IMR-90 (cell line): Measurements from ENCODE around the gene ST6GALNAC4. TPM values are rescaled to one million over a fixed set of nuclear protein-coding genes. Genes with fewer than 3 reads are reported as not detected.

Source experiments
- ATAC-seq: fragments of 200-7000 bp; cut with Tn5 transposase; 2 replicates; pipeline ENCODE4 v1.9.1; 2020; ENCODE audit warnings: low read depth, mild to moderate bottlenecking, moderate library complexity
- BruUV-seq: library from RNA; stranded (reverse); fragments of 400-500 nt; replicated peaks from 2 replicates; lab custom pipeline; 2021; lab: Mats Ljungman, UMichigan
- CTCF ChIA-PET: fragments of 300-600 bp; formaldehyde crosslinking; extraction: SDS; loops from one replicate; lab custom pipeline; 2021; ENCODE audit warnings: antibody characterized with exemption; lab: Yijun Ruan, JAX
- POLR2A ChIA-PET: fragments of 300-600 bp; sonication (Branson Sonifier 250); formaldehyde crosslinking; loops from one replicate; lab custom pipeline; 2022; ENCODE audit warnings: antibody characterized with exemption; ENCODE audit not compliant: unreplicated experiment; lab: Charles Lee
- DNase-seq: peaks from one replicate; pipeline ENCODE4 v3.0.0; 2013
- H2AFZ ChIP-seq: replicated peaks from 2 replicates; pipeline ENCODE3; 2013; ENCODE audit warnings: low read length, mild to moderate bottlenecking; ENCODE audit not compliant: poor library complexity
- H2AK5ac ChIP-seq: 2 replicates; pipeline ENCODE4 v1.6.1; 2013; ENCODE audit warnings: low read depth, low read length, inconsistent platforms
- H2AK9ac ChIP-seq: replicated peaks from 2 replicates; pipeline ENCODE3; 2013; ENCODE audit warnings: mild to moderate bottlenecking, low read depth, low read length, moderate library complexity; ENCODE audit not compliant: poor library complexity
- H2BK120ac ChIP-seq: 2 replicates; pipeline ENCODE4 v1.6.1; 2013; ENCODE audit warnings: low read depth, low read length, inconsistent platforms
- H2BK15ac ChIP-seq: 3 replicates; pipeline ENCODE4 v1.6.1; 2013; ENCODE audit warnings: low read depth, low read length, inconsistent platforms
- H2BK20ac ChIP-seq: 2 replicates; pipeline ENCODE4 v1.6.1; 2013; ENCODE audit warnings: low read depth, mild to moderate bottlenecking, inconsistent platforms, low read length, moderate library complexity
- H2BK5ac ChIP-seq: 2 replicates; pipeline ENCODE4 v1.6.1; 2013; ENCODE audit warnings: mild to moderate bottlenecking, low read depth, low read length, inconsistent platforms; ENCODE audit not compliant: poor library complexity, severe bottlenecking
- H3K14ac ChIP-seq: replicated peaks from 2 replicates; pipeline ENCODE4 v1.6.1; 2013; ENCODE audit warnings: low read depth, low read length, inconsistent platforms
- H3K18ac ChIP-seq: 2 replicates; pipeline ENCODE4 v1.6.1; 2013; ENCODE audit warnings: low read depth, low read length, control low read depth
- H3K23ac ChIP-seq: 2 replicates; pipeline ENCODE4 v1.6.1; 2013; ENCODE audit warnings: low read depth, low read length, inconsistent platforms
- H3K27ac ChIP-seq: 2 replicates; pipeline ENCODE4 v1.5.1; 2013; ENCODE audit warnings: mild to moderate bottlenecking, control low read depth, low read length; ENCODE audit not compliant: insufficient read depth
- H3K27me3 ChIP-seq: 2 replicates; pipeline ENCODE4 v1.6.1; 2013; ENCODE audit warnings: low read length; ENCODE audit not compliant: control insufficient read depth, insufficient read depth
- H3K36me3 ChIP-seq: 2 replicates; pipeline ENCODE4 v1.6.1; 2013; ENCODE audit warnings: low read length, mixed read lengths; ENCODE audit not compliant: control insufficient read depth, insufficient read depth
- H3K4ac ChIP-seq: 2 replicates; pipeline ENCODE4 v1.6.1; 2013; ENCODE audit warnings: low read depth, low read length, inconsistent platforms
- H3K4me1 ChIP-seq: 2 replicates; pipeline ENCODE4 v1.6.1; 2013; ENCODE audit warnings: low read length, mixed read lengths; ENCODE audit not compliant: control insufficient read depth, insufficient read depth
- H3K4me2 ChIP-seq: 2 replicates; pipeline ENCODE4 v1.6.1; 2013; ENCODE audit warnings: low read depth, mild to moderate bottlenecking, control low read depth, low read length, moderate library complexity
- H3K4me3 ChIP-seq: 2 replicates; pipeline ENCODE4 v1.5.1; 2013; ENCODE audit warnings: low read depth, mild to moderate bottlenecking, control low read depth, low read length, moderate library complexity; ENCODE audit not compliant: insufficient read depth
- H3K56ac ChIP-seq: 2 replicates; pipeline ENCODE4 v1.6.1; 2013; ENCODE audit warnings: low read length, inconsistent platforms; ENCODE audit not compliant: insufficient read depth; ENCODE audit errors: extremely low read depth
- H3K79me1 ChIP-seq, 2 experiments: 2 replicates each; pipeline ENCODE4 v1.6.1; 2013; ENCODE audit warnings: low read length in 2 of 2, inconsistent platforms in 1 of 2, low read depth in 1 of 2
- H3K9ac ChIP-seq: 2 replicates; pipeline ENCODE4 v1.6.1; 2013; ENCODE audit warnings: low read depth, low read length, control low read depth
- H3K9me1 ChIP-seq: 2 replicates; pipeline ENCODE4 v1.6.1; 2013; ENCODE audit warnings: low read length, inconsistent platforms; ENCODE audit not compliant: insufficient read depth
- H3K9me3 ChIP-seq: 2 replicates; pipeline ENCODE4 v1.6.1; 2013; ENCODE audit warnings: low read length; ENCODE audit not compliant: control insufficient read depth, insufficient read depth
- H4K20me1 ChIP-seq: 2 replicates; pipeline ENCODE4 v1.6.1; 2013; ENCODE audit warnings: low read length, inconsistent platforms; ENCODE audit not compliant: insufficient read depth
- H4K5ac ChIP-seq: 2 replicates; pipeline ENCODE4 v1.6.1; 2013; ENCODE audit warnings: mild to moderate bottlenecking, low read depth, low read length, control low read depth
- H4K8ac ChIP-seq, 2 experiments: 2 replicates each; pipeline ENCODE4 v1.6.1; 2013; ENCODE audit warnings: low read depth in 2 of 2, low read length in 2 of 2, control low read depth in 1 of 2, inconsistent platforms in 1 of 2
- H4K91ac ChIP-seq: 2 replicates; pipeline ENCODE4 v1.6.1; 2013; ENCODE audit warnings: low read depth, low read length, inconsistent platforms; ENCODE audit not compliant: insufficient read depth
- BHLHE40 ChIP-seq: fragments of 150-350 bp; IDR thresholded peaks from 2 replicates; pipeline ENCODE4 v1.6.1; 2016; ENCODE audit warnings: mild to moderate bottlenecking, low read depth, low read length
- CHD1 ChIP-seq: IDR thresholded peaks from 2 replicates; pipeline ENCODE4 v1.6.1; 2012; ENCODE audit warnings: low read depth, low read length, improper control_type of control experiment
- FOS ChIP-seq: fragments of 150-350 bp; IDR thresholded peaks from 2 replicates; pipeline ENCODE4 v1.6.1; 2016; ENCODE audit warnings: low read depth, low read length
- MAFK ChIP-seq: IDR thresholded peaks from 2 replicates; pipeline ENCODE4 v1.6.1; 2012; ENCODE audit warnings: low read depth, low read length, improper control_type of control experiment
- MAZ ChIP-seq: IDR thresholded peaks from 2 replicates; pipeline ENCODE4 v1.6.1; 2012; ENCODE audit warnings: low read depth, mild to moderate bottlenecking, low read length, improper control_type of control experiment, moderate library complexity, borderline replicate concordance
- MXI1 ChIP-seq: IDR thresholded peaks from 2 replicates; pipeline ENCODE4 v1.6.1; 2012; ENCODE audit warnings: low read depth, mild to moderate bottlenecking, low read length, moderate library complexity, borderline replicate concordance
- POLR2A ChIP-seq: IDR thresholded peaks from 2 replicates; pipeline ENCODE4 v1.6.1; 2012; ENCODE audit warnings: mild to moderate bottlenecking, low read depth, low read length
- RAD21 ChIP-seq: IDR thresholded peaks from 2 replicates; pipeline ENCODE4 v1.6.1; 2012; ENCODE audit warnings: low read length, improper control_type of control experiment
- RCOR1 ChIP-seq: IDR thresholded peaks from 2 replicates; pipeline ENCODE4 v1.6.1; 2012; ENCODE audit warnings: mild to moderate bottlenecking, low read length, improper control_type of control experiment; ENCODE audit not compliant: insufficient replicate concordance
- RFX5 ChIP-seq: IDR thresholded peaks from 2 replicates; pipeline ENCODE4 v1.8.0; 2012; ENCODE audit warnings: low read depth, mild to moderate bottlenecking, low read length, moderate library complexity
- SMC3 ChIP-seq: fragments of 150-350 bp; IDR thresholded peaks from 2 replicates; pipeline ENCODE4 v1.6.1; 2016; ENCODE audit warnings: low read depth, mild to moderate bottlenecking, antibody characterized with exemption, low read length, moderate library complexity
- WGBS, 2 experiments: methylation state at CpG; one replicate each; pipeline versions ENCODE4 v1.1.5 to v1.1.7; 2013; ENCODE audit warnings: missing lambda C conversion rate in 2 of 2; ENCODE audit not compliant: insufficient read length in 1 of 2; ENCODE audit errors: extremely low coverage in 2 of 2; 5-methylcytosine and 5-hydroxymethylcytosine counted together
- dilution Hi-C: fragments of 300-500 bp; cut with HindIII; formaldehyde crosslinking; loops from one replicate; pipeline ENCODE4 v1.14.3; 2018; ENCODE audit warnings: low sequenced_read_pairs; ENCODE audit not compliant: unreplicated experiment
- in situ Hi-C: fragments of 300-500 bp; cut with MboI; formaldehyde crosslinking; loops from 3 replicates; pipeline ENCODE4 v1.14.3; 2019; ENCODE audit warnings: low sequenced_read_pairs, inconsistent platforms, mixed read lengths
- intact Hi-C: fragments of 100-400 bp; cut with micrococcal nuclease; formaldehyde crosslinking; loops from 2 replicates; pipeline ENCODE4 v1.10.0; 2022
- polyA plus RNA-seq, 3 experiments: library from polyadenylated mRNA; depleted of rRNA; stranded (reverse); fragments of >200 nt; gene quantifications; 2 replicates each; pipeline ENCODE4 v1.2.3, GENCODE V29; 2012; ENCODE audit warnings: low replicate concordance in 1 of 3
- total RNA-seq: library from RNA; depleted of rRNA; stranded (reverse); fragments of >200 nt; gene quantifications from 2 replicates; pipeline ENCODE4 v1.2.3, GENCODE V29; 2012
- TF ChIP-seq, protein P1 (sequence below): conservative IDR thresholded peaks from 2 replicates; pipeline ENCODE4 v1.5.1; 2012; ENCODE audit warnings: mild to moderate bottlenecking, low read depth, low read length, improper control_type of control experiment
- TF ChIP-seq, protein P2 (sequence below): fragments of 150-350 bp; IDR thresholded peaks from 2 replicates; pipeline ENCODE4 v1.6.1; 2017; ENCODE audit warnings: mild to moderate bottlenecking, antibody characterized with exemption, low read length, low read depth
- TF ChIP-seq, protein P3 (sequence below): fragments of 150-350 bp; IDR thresholded peaks from 2 replicates; pipeline ENCODE4 v1.6.1; 2016; ENCODE audit warnings: low read depth, mild to moderate bottlenecking, low read length, moderate library complexity, borderline replicate concordance

The ST6GALNAC4 gene
- total and polyA plus RNA-seq, 2 of the 4 experiments (the other 2 are of a cell fraction), result 12.5 to 32.9 TPM

DNA sequence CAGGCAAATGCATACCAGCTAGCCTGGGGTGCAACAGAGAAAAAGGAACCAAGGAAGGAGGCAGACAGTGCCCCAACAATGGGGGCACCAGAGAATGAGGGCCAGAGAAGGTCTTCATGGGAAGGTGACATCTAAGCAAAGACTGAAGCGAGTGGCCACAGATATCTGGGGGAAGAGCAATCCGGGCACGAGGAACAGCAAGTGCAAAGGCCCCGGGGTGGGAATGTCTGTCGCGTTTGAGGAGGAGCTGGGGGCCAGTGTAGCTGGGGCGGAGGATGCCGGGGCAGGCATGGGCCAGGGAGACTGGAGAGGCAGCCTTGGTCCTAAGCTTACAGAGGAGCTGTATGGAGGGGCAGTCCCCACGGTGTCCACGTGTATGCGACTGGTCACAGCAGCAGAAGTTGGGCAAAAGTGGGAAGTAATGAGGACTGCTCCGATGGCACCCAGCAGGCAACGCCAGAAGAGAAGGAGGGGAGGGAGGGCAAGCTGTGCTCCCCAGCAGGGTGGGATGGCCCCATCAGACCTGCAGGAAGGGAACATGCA, 44.8 kb upstream of the ST6GALNAC4 start:
- H3K4me2 ChIP-seq, result no peak overlapping the region
- no peak overlapping the region for H3K27ac ChIP-seq
- no peak overlapping the region for H2AFZ ChIP-seq
- no peak overlapping the region for H2BK15ac ChIP-seq
- H2AK9ac ChIP-seq, result no peak overlapping the region
- no peak overlapping the region for H3K18ac ChIP-seq
- WGBS, 2 experiments, result 92% methylated on average over 12 of the region's 13 CpGs; no CpG with 5 or more reads in 1 of the 2 experiments
- no peak overlapping the region for H3K9ac ChIP-seq
- no peak overlapping the region for H3K23ac ChIP-seq
- peaks cover 32% of the 10 kb centered on the region for H3K4me1 ChIP-seq
- no peak overlapping the region for H3K4me3 ChIP-seq
- in situ Hi-C loops (no loop called here), intact Hi-C loops (no loop called here), dilution Hi-C loops (no loop called here)
- no peak overlapping the region for H2AK5ac ChIP-seq
- H3K4ac ChIP-seq, result no peak overlapping the region
- POLR2A ChIA-PET, result no interaction called here
- H4K5ac ChIP-seq, result no peak overlapping the region
- TF ChIP-seq CHD1, result no peak
- no peak for TF ChIP-seq MXI1
- no peak for TF ChIP-seq RCOR1
- TF ChIP-seq, protein P1, sequence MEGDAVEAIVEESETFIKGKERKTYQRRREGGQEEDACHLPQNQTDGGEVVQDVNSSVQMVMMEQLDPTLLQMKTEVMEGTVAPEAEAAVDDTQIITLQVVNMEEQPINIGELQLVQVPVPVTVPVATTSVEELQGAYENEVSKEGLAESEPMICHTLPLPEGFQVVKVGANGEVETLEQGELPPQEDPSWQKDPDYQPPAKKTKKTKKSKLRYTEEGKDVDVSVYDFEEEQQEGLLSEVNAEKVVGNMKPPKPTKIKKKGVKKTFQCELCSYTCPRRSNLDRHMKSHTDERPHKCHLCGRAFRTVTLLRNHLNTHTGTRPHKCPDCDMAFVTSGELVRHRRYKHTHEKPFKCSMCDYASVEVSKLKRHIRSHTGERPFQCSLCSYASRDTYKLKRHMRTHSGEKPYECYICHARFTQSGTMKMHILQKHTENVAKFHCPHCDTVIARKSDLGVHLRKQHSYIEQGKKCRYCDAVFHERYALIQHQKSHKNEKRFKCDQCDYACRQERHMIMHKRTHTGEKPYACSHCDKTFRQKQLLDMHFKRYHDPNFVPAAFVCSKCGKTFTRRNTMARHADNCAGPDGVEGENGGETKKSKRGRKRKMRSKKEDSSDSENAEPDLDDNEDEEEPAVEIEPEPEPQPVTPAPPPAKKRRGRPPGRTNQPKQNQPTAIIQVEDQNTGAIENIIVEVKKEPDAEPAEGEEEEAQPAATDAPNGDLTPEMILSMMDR, result no peak
- TF ChIP-seq, protein P2, sequence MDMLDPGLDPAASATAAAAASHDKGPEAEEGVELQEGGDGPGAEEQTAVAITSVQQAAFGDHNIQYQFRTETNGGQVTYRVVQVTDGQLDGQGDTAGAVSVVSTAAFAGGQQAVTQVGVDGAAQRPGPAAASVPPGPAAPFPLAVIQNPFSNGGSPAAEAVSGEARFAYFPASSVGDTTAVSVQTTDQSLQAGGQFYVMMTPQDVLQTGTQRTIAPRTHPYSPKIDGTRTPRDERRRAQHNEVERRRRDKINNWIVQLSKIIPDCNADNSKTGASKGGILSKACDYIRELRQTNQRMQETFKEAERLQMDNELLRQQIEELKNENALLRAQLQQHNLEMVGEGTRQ, result no peak
- TF ChIP-seq RFX5, result no peak
- no peak for TF ChIP-seq SMC3
- TF ChIP-seq POLR2A, result no peak
- no peak for TF ChIP-seq MAFK
- TF ChIP-seq, protein P3, sequence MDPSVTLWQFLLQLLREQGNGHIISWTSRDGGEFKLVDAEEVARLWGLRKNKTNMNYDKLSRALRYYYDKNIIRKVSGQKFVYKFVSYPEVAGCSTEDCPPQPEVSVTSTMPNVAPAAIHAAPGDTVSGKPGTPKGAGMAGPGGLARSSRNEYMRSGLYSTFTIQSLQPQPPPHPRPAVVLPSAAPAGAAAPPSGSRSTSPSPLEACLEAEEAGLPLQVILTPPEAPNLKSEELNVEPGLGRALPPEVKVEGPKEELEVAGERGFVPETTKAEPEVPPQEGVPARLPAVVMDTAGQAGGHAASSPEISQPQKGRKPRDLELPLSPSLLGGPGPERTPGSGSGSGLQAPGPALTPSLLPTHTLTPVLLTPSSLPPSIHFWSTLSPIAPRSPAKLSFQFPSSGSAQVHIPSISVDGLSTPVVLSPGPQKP, result no peak
- TF ChIP-seq MAZ, result no peak
- no peak for TF ChIP-seq RAD21
- TF ChIP-seq BHLHE40, result no peak
- TF ChIP-seq FOS, result no peak
- H3K36me3 ChIP-seq, result no peaks in the 10 kb centered on the region
- CTCF ChIA-PET, result no interaction called here
- ATAC-seq (no peak), DNase-seq (no peak)
- H3K79me1 ChIP-seq, result peaks cover 37 to 76% of the 10 kb centered on the region in 2 experiments
- H3K14ac ChIP-seq, result no peak overlapping the region
- no peak overlapping the region for H2BK120ac ChIP-seq
- no peak overlapping the region for H2BK20ac ChIP-seq
- H4K8ac ChIP-seq, result no peak overlapping the region
- no peak overlapping the region for H3K56ac ChIP-seq
- no TSS peak for BruUV-seq
- H2BK5ac ChIP-seq, result no peak overlapping the region
- H3K9me1 ChIP-seq, result peaks cover 8% of the 10 kb centered on the region
- H3K27me3 ChIP-seq, result no peaks in the 10 kb centered on the region
- no peaks in the 10 kb centered on the region; the same call in 1 of the 2 replicates for H3K9me3 ChIP-seq
- H4K20me1 ChIP-seq, result no peaks in the 10 kb centered on the region
- H4K91ac ChIP-seq, result no peak overlapping the region
